ENCODE results near the gene PDE5A. TPM values are rescaled to one million over a fixed set of nuclear protein-coding genes. Genes with fewer than 3 reads are reported as not detected.

The PDE5A gene
- total and polyA plus RNA-seq, 2 donors (not counting 3 experiments of a cell fraction or from before 2014, with no cell fraction given): 0.73 to 2.3 TPM

DNA sequence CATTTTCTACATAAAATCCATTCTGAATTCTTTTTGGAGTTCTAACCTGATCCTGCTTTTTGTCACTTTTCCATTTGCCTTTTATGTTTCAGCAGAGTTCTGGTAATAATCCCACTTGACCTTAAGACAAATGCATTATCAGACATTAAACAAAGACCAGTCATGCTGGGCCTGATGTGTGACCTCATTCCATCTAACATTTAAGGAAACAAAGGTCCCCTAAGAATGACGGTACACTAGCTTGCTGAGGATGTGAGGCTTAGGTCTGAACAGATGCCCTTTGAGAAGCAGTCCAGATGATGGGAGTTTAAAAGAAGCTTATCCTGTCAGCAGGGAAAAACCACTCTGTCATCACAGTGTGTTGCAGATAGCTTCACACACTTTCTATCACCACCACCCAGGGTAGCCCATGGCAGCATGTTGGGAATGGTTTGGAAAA is 38.1 kb upstream of the PDE5A start:
- ChIA-PET POLR2A (no interaction called here), CTCF (no interaction called here)
- dilution Hi-C loops (cut with MboI; ENCODE audit: extremely low pct_ligation_motif_present, low sequenced_read_pairs): no loop called here
- H3K4me2 ChIP-seq (ENCODE audit: insufficient read depth, low read length): no peak overlapping the region
- H3K27ac ChIP-seq (ENCODE audit: insufficient read depth, low read depth, low read length): no peak overlapping the region
- no peaks in the 10 kb centered on the region for H3K79me2 ChIP-seq (ENCODE audit: control insufficient read depth, insufficient read depth, low read length)
- no peaks in the 10 kb centered on the region for H3K4me1 ChIP-seq (ENCODE audit: control insufficient read depth, extremely low read depth, insufficient read depth, low read length)
- no peak overlapping the region for H2AFZ ChIP-seq (ENCODE audit: low read depth, low read length)
- no peak overlapping the region for H3K4me3 ChIP-seq (replicated peaks in 1 of 3; ENCODE audit: insufficient read depth in 1 of 3, low read depth in 1 of 3, low read length in 3 of 3)
- TF ChIP-seq FOS (IDR thresholded peaks at IDR 0.05; ENCODE audit: borderline replicate concordance, insufficient read depth, low read length): no peak
- no peaks in the 10 kb centered on the region for H3K9me1 ChIP-seq (replicated peaks; ENCODE audit: control insufficient read depth, extremely low read depth, insufficient read depth, low read length)
- no peaks in the 10 kb centered on the region for H3K9me3 ChIP-seq (replicated peaks; ENCODE audit: control insufficient read depth, insufficient read depth, low read length)
- intact Hi-C loops (cut with micrococcal nuclease): no loop called here
- no TSS peak for BruUV-seq (replicated peaks)
- H3K36me3 ChIP-seq (ENCODE audit: control insufficient read depth in 2 of 2, extremely low read depth in 1 of 2, insufficient read depth in 2 of 2, low read length in 2 of 2): no peaks in the 10 kb centered on the region
- no peaks in the 10 kb centered on the region for H4K20me1 ChIP-seq (replicated peaks; ENCODE audit: control insufficient read depth, extremely low read depth, insufficient read depth, low read length)
- no peaks in the 10 kb centered on the region for H3K27me3 ChIP-seq (ENCODE audit: control insufficient read depth in 2 of 2, insufficient read depth in 2 of 2, low read length in 2 of 2)
- no peak overlapping the region for H3K9ac ChIP-seq (replicated peaks; ENCODE audit: extremely low read depth, insufficient read depth, low read length)
- FAIRE-seq (no peak), DNase-seq (ENCODE audit: low read depth, low spot score) (no peak)

DNA sequence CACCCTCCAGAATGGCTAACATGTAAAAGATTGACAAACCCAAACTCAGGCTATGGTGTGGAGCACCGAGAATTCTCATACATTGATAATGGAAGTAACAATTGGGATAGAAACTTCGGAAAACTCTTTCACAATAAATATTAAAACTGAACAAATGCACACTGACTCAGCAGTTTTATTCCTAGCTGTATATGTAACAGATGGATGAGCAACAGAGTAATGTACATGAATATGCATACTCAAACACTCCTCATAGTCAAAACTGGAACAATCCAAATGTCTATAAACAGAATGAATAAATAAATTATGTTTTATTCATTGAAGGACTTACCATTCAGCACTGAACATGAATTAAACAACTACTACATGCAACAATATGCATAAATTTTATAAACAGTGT is 37.1 kb upstream of the PDE5A start:
- BruUV-seq (replicated peaks): no TSS peak
- Histone ChIP-seq H3K36me3 (ENCODE audit: control insufficient read depth in 2 of 2, extremely low read depth in 1 of 2, insufficient read depth in 2 of 2, low read length in 2 of 2) (no peaks in the 10 kb centered on the region), H3K9ac (replicated peaks; ENCODE audit: extremely low read depth, insufficient read depth, low read length) (no peak overlapping the region), H3K9me3 (replicated peaks; ENCODE audit: control insufficient read depth, insufficient read depth, low read length) (no peaks in the 10 kb centered on the region), H2AFZ (ENCODE audit: low read depth, low read length) (no peak overlapping the region), H3K4me1 (ENCODE audit: control insufficient read depth, extremely low read depth, insufficient read depth, low read length) (no peaks in the 10 kb centered on the region), H3K27ac (ENCODE audit: insufficient read depth, low read depth, low read length) (no peak overlapping the region), H3K27me3 (ENCODE audit: control insufficient read depth in 2 of 2, insufficient read depth in 2 of 2, low read length in 2 of 2) (no peaks in the 10 kb centered on the region), H3K79me2 (ENCODE audit: control insufficient read depth, insufficient read depth, low read length) (no peaks in the 10 kb centered on the region), H4K20me1 (replicated peaks; ENCODE audit: control insufficient read depth, extremely low read depth, insufficient read depth, low read length) (no peaks in the 10 kb centered on the region), H3K4me2 (ENCODE audit: insufficient read depth, low read length) (no peak overlapping the region), H3K4me3 (replicated peaks in 1 of 3; ENCODE audit: insufficient read depth in 1 of 3, low read depth in 1 of 3, low read length in 3 of 3) (no peak overlapping the region), H3K9me1 (replicated peaks; ENCODE audit: control insufficient read depth, extremely low read depth, insufficient read depth, low read length) (no peaks in the 10 kb centered on the region)
- DNase-seq (ENCODE audit: low read depth, low spot score) (no peak), FAIRE-seq (no peak)
- ChIA-PET CTCF (no interaction called here), POLR2A (no interaction called here)
- intact Hi-C loops (cut with micrococcal nuclease) (no loop called here), dilution Hi-C loops (cut with MboI; ENCODE audit: extremely low pct_ligation_motif_present, low sequenced_read_pairs) (no loop called here)
- TF ChIP-seq JUN (IDR thresholded peaks at IDR 0.05; ENCODE audit: borderline replicate concordance, insufficient read depth, insufficient read length, low read depth) (no peak), POLR2AphosphoS5 (IDR thresholded peaks at IDR 0.05; ENCODE audit: insufficient read depth, low read depth, low read length) (no peak), CTCF (IDR thresholded peaks at IDR 0.05; ENCODE audit: extremely low read depth in 1 of 2, insufficient read depth in 1 of 2, low read depth in 1 of 2, low read length in 2 of 2) (no peak), FOS (IDR thresholded peaks at IDR 0.05; ENCODE audit: borderline replicate concordance, insufficient read depth, low read length) (no peak), EZH2 (IDR thresholded peaks at IDR 0.05; ENCODE audit: borderline replicate concordance, low read depth, low read length, severe bottlenecking) (no peak), MYC (IDR thresholded peaks at IDR 0.05; ENCODE audit: low read depth, low read length) (no peak), GATA2 (IDR thresholded peaks at IDR 0.05; ENCODE audit: insufficient read depth, insufficient read length, low read depth, low read length) (no peak), POLR2A (IDR thresholded peaks at IDR 0.05; ENCODE audit: low read depth, low read length) (no peak)
- TF ChIP-seq, protein P1, sequence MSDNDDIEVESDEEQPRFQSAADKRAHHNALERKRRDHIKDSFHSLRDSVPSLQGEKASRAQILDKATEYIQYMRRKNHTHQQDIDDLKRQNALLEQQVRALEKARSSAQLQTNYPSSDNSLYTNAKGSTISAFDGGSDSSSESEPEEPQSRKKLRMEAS (IDR thresholded peaks at IDR 0.05; ENCODE audit: insufficient read depth, insufficient read length): no peak
